Activated naive CD8-positive, alpha-beta T cell treated with anti-CD3 and anti-CD28 coated beads, Interleukin-2, amount 50 U/mL, for 16 hours (primary cell): Measurements from ENCODE around the gene METTL16.
A peak's percentile ranks its signal among the peaks of the same experiment; 100 is the strongest.

Experiments used
- DNase-seq: peaks from one replicate; pipeline ENCODE4 v3.0.0-alpha.2; 2020; ENCODE audit warnings: low read depth, low spot score

Gene METTL16

DNA sequence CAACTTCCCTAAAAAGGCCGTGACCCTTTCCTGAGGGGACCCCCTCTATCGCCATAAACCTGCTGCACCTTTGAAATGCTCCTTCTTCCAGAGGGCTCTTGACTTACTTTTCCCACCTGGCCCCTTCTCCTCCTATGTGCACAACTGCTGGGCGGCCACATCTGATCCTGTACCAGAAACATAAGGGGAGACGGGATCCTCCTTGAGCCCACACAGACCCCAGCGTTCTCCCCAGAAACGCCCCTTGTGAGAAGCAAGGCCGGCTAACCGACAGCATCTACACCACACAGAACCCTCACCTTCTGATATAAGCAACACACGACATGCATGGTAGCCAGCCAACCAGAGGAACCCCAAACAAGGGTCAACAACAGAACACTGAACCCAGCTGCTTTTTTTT lies 96.6 kb downstream of the METTL16 start:
- DNase-seq, result no peak

DNA sequence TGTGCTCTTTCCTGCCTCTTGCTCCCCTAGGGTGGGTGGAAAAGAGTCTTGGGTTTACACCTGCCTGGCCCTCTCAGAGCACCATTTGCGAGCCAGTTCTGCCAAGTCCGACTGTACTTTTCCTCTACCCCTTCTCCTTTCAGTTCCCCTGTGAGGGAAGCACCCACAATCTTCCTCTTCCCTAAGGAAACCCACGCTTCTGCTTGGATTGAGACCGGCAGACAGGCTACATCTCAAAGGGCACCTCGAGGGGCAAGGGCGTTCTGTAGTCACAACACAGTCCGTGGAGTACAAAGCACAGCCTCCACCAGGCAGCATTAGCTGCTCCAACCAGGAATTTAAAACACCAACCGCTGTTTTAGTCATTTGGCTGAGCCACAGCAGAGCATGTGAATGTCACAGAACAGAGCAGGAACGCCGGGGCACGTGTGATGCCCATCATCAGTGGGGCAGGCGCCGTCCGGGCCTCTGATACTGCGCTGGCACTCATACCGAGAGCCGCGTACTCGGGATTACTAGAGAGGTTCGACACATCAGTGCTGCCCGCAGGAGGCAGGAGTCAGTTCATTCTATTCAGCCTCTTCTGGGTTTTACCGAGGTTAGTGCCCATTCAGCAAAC lies 97.1 kb downstream of the METTL16 start:
- no peak for DNase-seq

DNA sequence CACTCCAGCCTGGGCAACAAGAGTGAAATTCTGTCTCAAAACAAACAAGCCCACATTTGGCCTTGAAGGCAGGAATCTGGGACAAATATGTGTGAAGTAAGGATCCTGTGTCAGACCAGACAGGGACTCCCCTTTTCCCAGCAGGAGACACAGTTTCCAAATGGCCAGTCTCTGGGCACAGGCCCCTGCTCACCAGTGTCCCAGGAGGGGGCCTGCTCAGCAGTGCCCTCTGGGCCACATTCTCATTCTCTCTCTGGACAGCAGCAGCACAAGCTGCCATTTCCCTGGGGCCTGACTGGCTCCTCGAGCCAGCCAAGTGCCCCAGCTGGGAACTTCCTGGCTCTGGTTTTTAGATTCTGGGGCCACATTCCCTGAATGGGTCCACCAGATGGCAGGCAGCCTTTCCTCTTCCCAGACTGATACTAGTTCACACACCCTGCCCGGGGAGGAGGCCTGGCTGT lies 99.1 kb downstream of the METTL16 start:
- DNase-seq, result no peak

DNA sequence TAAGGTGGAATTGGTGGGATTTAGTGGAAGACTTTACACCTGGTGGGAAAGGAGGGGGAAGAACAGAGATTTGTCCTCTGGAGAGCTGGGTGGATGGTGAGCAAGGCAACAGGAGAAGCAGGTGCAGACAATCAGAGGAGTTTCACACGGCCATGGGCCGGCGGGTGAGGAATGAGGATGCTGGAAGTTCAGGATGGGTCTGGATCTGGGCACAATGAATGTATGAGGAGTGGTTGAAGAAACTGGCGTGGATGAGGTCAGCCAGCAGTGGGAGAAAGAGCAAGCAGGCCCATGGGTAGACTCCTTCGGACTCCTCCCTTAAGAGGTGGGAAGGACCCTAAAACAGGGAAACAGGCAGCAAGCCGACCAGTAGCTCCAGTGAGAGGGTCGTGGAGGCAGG lies 100.7 kb downstream of the METTL16 start:
- DNase-seq, result no peak

DNA sequence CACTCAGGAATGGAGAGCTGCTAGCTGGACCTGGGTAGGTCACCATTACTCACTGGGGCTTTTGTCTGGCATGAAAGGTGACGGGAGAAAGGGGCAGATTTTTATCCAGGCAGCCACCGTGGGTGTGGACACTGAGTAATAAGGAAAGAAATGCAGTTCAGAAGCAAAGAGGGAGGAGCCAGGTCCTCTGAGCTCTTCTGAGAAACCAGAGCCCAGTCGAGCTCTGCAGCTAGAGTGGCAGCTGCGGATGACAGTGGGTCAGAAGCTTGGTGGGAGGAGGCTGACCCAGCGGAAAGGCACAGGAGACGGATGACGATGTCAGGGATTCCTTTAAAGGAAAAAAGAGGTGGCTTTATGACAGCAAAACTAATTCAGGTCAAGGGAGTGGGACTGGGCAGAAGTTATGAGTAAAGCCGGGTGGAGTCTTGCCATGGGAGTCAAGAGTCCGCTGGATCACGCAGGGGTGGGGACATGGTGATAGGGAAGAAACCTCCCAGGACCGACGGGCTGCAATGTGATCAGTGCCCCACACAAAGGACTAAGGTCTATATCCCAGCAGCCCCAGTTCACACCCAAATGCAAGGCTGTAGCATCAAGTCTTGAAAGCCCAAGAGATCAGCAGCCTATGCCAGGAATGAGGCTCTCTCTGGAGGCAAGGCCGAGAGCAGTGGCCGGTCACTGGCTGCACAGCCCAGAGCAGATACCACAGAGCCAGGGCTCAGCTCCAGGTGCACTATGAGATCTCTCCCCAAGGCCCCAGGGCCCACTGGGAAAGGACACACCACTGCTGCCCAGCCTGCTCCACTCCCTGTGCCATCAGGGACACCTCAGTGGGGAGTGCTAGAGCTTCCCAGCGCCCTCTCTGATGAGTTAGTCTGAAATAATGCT lies 104.5 kb downstream of the METTL16 start:
- DNase-seq, result no peak

DNA sequence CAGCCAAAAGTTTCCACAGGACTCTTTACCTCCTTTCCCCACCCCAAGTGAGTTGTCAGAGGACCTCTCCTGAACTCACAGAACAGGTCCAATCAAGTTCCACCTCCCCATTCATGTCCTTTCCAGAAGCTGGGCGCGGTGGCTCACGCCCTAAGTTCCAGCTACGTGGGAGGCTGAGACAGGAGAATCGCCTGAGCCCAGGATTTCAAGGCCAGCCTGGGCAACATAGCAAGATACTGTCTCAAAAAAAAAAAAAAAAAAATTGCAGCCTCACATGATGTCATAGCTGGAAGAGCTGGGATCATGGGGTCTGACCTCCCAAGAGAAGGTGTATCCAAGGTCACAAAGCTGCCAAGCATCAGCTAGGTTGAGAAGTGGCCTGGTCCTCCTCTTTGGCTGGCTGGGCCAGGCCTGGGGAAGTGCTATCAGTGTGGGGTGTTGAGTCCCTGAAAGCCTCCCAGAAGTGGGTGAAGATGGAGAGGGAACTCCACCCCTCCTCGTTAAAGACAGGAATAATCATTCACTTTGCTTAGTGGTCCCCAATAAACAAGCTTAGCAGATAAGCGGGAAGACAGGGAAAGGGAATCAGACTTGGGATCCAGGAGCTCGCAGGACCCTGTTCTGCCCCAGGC lies 105.3 kb downstream of the METTL16 start:
- no peak for DNase-seq

DNA sequence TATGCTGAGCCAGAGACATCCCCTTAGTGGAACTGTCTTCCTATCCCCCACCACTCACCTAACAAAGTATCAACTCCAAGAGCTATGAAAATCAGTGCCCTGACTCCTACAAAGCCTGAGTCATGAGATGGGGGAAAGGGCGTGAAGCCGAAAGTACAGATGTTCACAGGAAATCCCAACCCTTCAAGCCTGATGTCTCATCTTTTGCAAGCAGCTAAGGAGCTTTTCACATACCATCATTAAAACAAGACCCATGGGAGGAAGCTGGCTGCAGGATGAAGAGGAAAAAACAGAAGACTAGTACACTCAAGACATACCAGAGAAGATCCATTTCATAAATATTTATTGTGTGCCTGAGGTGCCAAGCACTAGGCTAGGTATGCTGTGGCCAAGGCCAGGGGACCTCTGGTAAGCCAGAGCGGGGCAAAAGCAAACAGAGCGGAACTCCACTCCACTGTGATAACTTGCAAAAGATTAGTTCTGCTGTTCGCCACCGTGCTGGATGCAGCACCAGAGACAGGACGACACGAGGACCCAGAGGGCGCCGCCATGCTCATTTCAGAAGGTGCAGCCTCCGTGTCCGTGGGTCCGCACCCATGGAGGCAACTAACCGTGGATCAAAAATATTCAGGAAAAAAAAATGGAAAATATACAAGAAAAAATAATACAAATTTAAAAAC lies 106.3 kb downstream of the METTL16 start:
- DNase-seq, result no peak

DNA sequence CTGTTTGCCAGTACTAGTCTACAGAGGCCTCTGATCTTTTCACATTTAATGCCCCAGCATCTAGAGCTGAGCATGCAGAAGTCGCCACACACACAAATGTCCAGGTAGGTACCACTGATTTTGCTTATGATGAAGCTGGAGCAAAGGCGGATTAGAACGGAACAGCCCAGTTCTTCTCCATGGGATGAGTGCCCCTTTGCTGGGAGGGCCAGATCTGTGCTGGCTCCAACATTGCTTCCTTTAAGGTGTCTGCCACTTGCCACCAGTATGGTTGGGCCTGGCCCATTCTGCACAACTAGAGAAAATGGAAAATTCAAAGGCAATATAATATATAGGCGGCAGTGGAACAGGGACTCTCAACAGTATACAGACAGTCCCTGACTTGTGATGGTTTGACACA lies 108.6 kb downstream of the METTL16 start:
- no peak for DNase-seq

DNA sequence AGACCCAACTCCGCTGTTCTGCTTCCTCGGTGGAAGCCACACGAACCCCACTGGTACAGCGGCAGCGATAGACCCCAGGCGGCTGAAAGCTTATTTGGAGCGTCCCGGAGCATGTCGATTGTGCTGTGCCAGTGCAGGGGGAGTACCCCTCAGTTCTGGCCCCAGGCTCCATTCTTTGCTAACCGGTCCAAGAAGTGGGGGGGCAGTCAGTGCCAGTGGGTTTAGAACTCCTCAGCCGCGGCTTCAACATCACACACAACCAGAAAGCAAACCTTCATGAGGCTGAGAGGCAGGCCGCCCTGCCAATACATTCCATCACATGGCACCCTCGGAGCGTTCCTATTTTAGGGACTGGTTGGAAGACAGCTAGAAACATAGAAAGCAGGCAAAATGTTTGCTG lies 109.1 kb downstream of the METTL16 start:
- no peak for DNase-seq

DNA sequence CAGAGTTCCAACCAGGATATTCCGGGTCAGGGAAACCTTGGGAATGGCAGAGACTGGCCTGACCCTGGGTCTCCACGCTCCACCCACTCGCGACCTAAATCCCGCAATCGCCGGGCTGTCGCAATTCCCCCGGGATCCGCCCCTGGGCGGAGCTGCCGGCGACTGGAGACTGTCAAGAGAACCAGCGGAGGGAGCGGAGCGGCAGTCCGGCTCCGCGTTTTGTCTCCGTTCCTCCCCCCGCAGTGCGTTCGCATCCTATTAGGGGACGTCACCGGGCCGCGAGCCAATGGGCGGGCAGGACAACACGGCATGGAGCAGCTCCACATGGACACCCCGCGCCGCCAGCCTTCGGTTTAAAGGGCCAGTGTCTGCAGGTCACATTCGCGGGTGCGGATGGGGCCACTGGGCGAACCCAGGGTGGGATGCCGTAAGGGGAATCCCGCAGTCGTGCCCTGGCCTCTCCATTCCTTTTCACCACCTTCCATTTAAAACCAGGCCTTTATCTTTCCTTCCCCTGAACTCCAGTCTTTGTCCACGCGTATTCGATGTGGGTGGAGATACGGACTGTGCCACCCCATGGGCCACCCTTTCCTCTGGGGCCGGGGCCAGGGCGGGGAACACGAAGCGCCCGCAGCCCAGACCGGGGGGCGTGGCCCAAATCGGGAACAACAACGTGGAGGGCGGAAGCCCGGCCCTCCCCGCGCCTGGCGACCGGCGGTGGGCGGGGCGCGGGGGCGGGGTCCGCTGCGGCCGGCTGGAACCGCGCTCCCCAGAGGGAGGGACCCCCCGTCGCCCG lies 110.1 kb downstream of the METTL16 start:
- peak; percentile 98 for DNase-seq

DNA sequence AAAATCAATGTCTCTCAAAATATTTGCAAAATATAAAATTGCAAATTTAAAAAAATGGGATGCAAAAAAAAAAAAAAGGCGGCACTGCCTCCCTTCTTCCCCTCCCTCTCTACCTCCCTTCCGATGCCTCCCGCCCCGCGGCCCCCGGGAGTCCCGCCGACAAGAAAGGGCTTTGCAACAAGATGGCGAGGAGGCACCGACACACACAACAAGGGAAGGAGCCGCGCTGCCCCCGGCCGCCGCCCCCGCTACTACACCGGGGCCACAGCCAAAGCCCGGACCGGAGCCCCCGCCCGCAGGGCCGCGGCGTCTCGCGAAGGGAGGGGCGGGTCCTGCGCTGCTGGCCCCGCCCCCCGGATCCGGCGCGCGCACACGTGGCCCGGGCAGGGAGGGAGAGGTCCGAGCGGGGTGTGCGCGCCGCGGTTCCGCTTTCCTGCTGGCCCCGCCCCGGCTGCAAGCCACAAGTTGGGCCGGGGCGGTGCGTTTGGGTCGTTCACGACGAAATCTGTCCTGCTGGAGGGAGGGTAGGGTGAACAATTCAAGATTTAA lies 110.7 kb downstream of the METTL16 start, which contains the start of gene MNT:
TSS of gene MNT (minus strand) at position 184 of the 549 bp plus-strand sequence. CDS start 348 bp downstream, outside the sequence.
- DNase-seq, result peak; percentile 86

DNA sequence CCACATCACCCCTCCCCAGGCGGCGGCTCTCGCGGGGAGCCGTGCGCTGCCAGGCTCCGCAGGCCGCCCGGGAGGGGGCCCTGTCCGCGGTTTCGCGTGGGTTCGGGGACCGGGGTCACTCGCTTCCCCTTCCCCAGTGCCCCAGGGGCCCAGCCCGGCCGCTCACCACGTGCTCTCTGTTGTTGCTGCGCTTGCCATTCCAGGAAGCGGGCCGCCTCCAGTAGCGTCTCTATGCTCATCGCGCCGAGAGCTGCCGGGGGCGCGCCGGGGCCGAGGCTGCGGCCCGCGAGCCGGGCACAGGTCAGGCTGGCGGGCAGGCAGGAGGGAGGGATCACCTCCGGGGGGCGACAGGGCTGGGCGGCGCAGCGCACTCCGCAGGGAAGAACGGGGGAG lies 111.2 kb downstream of the METTL16 start:
- peak; percentile 25 for DNase-seq

DNA sequence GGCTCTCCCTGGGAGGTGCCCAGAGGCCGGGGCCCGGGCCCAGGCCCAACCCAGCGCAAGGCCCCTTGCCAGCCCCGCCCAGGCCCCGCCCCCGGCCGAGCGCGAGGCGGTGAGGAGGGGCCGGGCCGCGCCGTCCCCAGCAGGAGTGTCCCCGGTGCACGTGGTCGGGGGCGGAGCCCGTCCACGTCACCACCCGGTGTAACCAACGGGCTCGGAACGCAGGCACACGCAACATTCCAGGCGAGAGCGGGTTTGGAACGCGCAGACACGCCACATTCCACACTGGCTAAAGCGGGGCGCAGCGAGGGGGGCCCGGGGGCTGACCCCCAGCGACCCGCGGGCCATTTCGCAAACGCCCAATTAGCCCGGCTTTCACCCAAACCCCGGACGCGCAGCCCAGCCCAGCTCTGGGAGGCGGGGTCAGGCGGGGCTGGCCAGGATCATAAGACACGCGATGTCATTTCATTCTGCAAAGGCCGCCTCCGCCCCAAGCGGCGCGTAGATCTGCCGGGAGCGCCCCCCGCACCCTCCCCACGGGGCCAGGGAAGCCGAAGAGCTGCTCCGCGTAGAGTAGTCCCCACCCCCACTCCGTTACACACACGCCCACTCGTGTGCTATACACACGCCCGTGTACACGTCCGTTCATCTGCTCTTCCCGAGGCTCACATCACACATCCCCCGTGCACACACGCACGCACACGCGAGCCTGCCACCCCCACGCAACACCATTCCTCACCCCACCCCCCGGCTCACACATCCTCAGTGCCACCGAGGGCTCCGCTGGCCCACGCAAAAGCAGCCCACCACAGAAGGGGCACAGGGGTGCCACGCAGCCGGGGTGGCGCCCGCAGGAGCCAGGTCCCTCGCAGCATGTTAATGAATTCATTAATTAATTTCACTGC lies 111.9 kb downstream of the METTL16 start:
- DNase-seq, result peak; percentile 76

DNA sequence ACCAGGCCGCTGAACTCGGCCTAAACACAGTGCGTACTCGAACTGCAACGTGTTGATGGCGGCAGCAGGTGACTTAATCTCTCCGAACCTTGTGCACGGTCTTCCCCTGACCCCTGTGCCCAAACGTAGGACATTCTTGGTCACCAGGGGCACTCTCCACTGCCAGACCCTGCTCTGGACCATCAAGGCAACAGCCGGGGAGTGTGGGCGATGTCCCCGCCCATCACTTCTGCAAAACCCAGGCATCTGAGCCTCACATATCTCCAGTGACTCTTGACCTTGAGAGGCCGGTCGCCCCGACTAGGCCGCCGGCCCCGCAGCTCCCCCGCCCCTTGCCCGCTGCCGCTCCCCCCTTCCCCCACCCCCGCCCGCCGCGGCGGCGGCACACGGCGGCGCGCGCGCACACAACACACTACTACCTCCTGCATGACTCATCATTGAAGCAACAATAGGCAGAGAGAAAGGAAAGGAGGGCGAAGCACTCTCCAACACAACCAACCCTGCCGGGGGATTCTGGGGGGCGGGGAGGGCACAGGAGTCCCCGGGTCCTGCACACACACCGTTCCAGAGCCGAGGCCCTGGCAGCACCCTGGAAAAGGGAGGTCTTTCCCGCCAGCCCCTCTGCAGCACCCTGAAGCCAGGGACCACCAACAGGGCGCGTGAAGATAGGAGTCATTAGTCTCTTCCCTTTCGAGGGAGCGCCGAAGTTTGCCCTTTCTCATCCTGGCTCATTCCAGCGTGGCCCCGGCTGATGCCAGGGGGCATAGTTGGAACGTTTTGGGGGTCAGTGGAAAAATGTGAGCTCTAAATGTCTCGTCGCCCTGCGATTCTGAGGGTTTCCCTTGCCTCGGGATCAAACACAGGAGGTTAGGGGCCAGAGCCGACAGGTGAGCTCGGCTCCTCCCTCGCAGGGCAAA lies 112.8 kb downstream of the METTL16 start:
- DNase-seq, result peak; percentile 18

DNA sequence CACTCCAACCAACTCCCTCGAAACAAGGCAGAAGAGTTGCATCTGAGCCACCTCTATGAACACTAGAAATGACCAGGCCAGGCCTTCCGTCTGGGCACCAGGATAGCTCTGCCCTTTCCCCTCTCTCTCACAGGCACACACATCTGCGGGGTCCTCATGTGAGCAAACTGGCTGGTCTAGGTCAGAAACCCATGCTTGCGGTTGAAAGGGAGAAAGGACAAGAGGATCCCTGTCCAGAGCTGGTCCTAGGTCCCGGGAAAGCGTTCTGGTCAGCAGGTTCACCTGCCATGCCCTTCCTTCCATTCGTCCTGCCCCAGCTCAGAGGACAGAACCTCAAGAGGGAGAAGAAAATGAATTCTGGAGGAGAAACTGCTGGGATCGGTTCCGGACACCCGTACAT lies 113.5 kb downstream of the METTL16 start:
- DNase-seq, result no peak

DNA sequence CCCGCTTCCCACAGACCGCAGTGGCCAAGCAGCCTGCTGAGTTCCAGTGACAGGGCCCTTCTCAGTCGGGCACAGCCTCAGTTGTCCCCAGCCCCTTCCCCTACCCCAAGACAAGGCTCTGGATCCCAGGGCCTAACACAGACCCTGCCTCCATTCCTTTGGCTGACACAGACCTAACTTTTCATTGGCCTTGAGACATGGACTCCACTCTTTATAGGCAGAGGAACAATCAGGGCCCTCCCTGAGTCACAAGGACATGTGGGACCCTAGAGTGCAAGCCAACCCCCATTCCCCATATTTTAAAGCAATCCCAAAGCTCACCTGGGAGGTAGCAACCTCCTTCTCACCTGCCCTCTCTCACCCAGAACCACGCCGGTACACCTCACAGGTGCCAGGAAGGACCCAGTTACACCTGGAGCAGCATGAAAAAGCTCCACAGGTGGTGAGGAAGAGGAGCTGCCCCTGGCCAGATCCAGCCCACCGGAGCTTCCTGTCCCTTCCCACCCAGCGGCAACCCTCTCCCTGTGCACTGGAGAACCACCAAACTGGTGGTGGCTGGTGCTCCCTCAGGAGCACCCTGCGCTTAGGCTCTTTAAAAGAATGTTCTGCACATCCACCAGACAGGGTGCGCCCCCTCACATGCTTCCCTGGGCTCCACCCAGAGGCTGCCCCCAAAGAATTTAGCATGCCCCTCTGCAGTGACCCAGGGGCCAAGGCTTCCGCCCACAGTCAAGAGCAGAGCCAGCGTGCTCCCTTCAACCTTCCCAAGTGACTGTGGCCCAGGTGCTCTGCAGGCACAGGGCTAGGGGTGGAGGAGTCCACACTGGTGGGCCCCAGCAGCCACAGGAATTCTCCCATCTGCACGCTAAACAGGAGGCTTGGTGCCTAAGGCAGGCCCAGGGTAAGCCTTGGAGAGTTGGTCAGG lies 114.2 kb downstream of the METTL16 start:
- no peak for DNase-seq

DNA sequence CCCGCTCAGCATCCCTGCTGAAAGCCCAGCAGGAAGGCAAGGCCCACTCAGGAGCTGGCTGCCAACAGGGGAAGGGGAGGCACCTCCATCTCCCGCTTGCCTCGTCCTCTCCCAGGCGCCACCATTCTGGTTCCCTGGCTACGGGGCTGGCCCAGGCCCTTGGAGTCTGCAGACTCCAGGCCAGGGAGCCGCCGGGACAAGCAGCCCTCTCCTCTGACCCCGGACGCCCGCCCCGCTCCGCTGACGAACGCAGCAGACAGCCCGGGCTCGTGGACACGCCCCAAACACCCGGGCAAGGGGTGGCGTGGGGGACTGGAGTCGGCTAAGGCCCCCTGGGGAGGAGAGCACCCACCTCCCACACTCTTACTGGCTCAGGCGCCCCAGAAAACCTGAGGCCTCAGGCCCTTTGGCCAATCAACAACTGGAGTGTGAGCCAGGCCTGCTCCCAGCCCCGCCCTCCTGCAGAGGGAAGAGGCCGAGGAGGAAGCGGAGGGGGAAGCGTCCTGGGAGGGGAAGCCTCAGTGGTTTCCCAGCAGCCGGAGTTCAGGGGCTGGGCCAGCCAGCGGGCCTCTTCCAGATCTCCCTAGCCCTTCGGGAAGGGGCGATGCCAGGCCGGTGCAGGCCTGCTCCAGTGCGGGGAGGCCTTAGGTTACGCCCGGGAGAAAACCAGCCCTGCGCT lies 115.0 kb downstream of the METTL16 start:
- no peak for DNase-seq
